GM18511 (cell line): ENCODE measurements around the gene C1QTNF1.

Experiments
- ATAC-seq: cut with Tn5 transposase; IDR thresholded peaks from one replicate; pipeline ENCODE4 v1.9.1; 2021; ENCODE audit warnings: mild to moderate bottlenecking, moderate library complexity; ENCODE audit not compliant: unreplicated experiment

Gene C1QTNF1

GRCh38 chr17:79089720-79090442 is 65.9 kb downstream of the C1QTNF1 start:
- no peak for ATAC-seq

- ATAC-seq = no peak
Measured at GRCh38 chr17:79090443-79091225, 66.7 kb downstream of the C1QTNF1 start.

- no peak for ATAC-seq
Measured at GRCh38 chr17:79091226-79091670, 67.3 kb downstream of the C1QTNF1 start.

- no peak for ATAC-seq
Measured at GRCh38 chr17:79092567-79092966, 68.6 kb downstream of the C1QTNF1 start.

GRCh38 chr17:79093270-79093669 is 69.3 kb downstream of the C1QTNF1 start:
- ATAC-seq = no peak

- no peak for ATAC-seq
Measured at GRCh38 chr17:79094261-79094660, 70.3 kb downstream of the C1QTNF1 start.

GRCh38 chr17:79095345-79096055 is 71.5 kb downstream of the C1QTNF1 start:
- no peak for ATAC-seq

- no peak for ATAC-seq
Measured at GRCh38 chr17:79096477-79096876, 72.5 kb downstream of the C1QTNF1 start.

GRCh38 chr17:79097226-79098055 is 73.5 kb downstream of the C1QTNF1 start:
- ATAC-seq = no peak

- ATAC-seq = no peak
Measured at GRCh38 chr17:79098282-79098867, 74.4 kb downstream of the C1QTNF1 start.
